Measurements from ENCODE around the gene STIM2. TPM values are rescaled to one million over a fixed set of nuclear protein-coding genes. Genes with fewer than 3 reads are reported as not detected.

The STIM2 gene
- total and polyA plus RNA-seq, 2 donors (not counting 3 experiments of a cell fraction or from before 2014, with no cell fraction given) = 21.0 to 21.2 TPM

DNA sequence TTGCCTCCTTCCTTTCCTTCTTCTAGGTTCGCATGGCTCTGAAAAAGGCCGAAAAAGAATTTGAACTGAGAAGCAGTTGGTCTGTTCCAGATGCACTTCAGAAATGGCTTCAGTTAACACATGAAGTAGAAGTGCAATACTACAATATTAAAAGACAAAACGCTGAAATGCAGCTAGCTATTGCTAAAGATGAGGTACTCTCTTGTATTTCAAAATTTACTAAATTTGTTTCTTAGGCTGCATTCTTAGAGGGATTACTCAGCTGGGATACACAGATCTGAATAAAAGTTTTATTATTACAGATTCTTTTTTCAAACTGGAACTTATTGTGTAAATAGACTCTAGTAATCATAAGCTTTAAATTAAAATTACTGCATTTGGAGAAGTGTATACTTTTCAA, 146.9 kb downstream of the STIM2 start:
- BruUV-seq (replicated peaks) = no TSS peak
- no peaks in the 10 kb centered on the region for H3K79me2 ChIP-seq (ENCODE audit: control insufficient read depth, insufficient read depth, low read length)
- no peaks in the 10 kb centered on the region for H3K9me1 ChIP-seq (replicated peaks; ENCODE audit: control insufficient read depth, extremely low read depth, insufficient read depth, low read length)
- no peak overlapping the region for H3K4me2 ChIP-seq (ENCODE audit: insufficient read depth, low read length)
- TF ChIP-seq, protein P1, sequence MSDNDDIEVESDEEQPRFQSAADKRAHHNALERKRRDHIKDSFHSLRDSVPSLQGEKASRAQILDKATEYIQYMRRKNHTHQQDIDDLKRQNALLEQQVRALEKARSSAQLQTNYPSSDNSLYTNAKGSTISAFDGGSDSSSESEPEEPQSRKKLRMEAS (IDR thresholded peaks at IDR 0.05; ENCODE audit: insufficient read depth, insufficient read length) = no peak
- TF ChIP-seq EZH2 (IDR thresholded peaks at IDR 0.05; ENCODE audit: borderline replicate concordance, low read depth, low read length, severe bottlenecking) = no peak
- TF ChIP-seq FOS (IDR thresholded peaks at IDR 0.05; ENCODE audit: borderline replicate concordance, insufficient read depth, low read length) = no peak
- TF ChIP-seq JUN (IDR thresholded peaks at IDR 0.05; ENCODE audit: borderline replicate concordance, insufficient read depth, insufficient read length, low read depth) = no peak
- TF ChIP-seq POLR2A (IDR thresholded peaks at IDR 0.05; ENCODE audit: low read depth, low read length) = no peak
- no peak for TF ChIP-seq GATA2 (IDR thresholded peaks at IDR 0.05; ENCODE audit: insufficient read depth, insufficient read length, low read depth, low read length)
- TF ChIP-seq POLR2AphosphoS5 (IDR thresholded peaks at IDR 0.05; ENCODE audit: insufficient read depth, low read depth, low read length) = no peak
- TF ChIP-seq, protein P2, sequence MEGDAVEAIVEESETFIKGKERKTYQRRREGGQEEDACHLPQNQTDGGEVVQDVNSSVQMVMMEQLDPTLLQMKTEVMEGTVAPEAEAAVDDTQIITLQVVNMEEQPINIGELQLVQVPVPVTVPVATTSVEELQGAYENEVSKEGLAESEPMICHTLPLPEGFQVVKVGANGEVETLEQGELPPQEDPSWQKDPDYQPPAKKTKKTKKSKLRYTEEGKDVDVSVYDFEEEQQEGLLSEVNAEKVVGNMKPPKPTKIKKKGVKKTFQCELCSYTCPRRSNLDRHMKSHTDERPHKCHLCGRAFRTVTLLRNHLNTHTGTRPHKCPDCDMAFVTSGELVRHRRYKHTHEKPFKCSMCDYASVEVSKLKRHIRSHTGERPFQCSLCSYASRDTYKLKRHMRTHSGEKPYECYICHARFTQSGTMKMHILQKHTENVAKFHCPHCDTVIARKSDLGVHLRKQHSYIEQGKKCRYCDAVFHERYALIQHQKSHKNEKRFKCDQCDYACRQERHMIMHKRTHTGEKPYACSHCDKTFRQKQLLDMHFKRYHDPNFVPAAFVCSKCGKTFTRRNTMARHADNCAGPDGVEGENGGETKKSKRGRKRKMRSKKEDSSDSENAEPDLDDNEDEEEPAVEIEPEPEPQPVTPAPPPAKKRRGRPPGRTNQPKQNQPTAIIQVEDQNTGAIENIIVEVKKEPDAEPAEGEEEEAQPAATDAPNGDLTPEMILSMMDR (IDR thresholded peaks at IDR 0.05; ENCODE audit: extremely low read depth in 1 of 2, insufficient read depth in 1 of 2, low read depth in 1 of 2, low read length in 2 of 2) = no peak
- TF ChIP-seq MYC (IDR thresholded peaks at IDR 0.05; ENCODE audit: low read depth, low read length) = no peak
- dilution Hi-C loops (cut with MboI; ENCODE audit: extremely low pct_ligation_motif_present, low sequenced_read_pairs) (no loop called here), intact Hi-C loops (cut with micrococcal nuclease) (loop anchor here (2.0 kb wide), 1 partner anchor 681 kb away; no protein-coding TSS in a partner anchor)
- no peak for DNase-seq (ENCODE audit: low read depth, low spot score)
- H3K27me3 ChIP-seq (ENCODE audit: control insufficient read depth in 2 of 2, insufficient read depth in 2 of 2, low read length in 2 of 2) = no peaks in the 10 kb centered on the region
- H3K9ac ChIP-seq (replicated peaks; ENCODE audit: extremely low read depth, insufficient read depth, low read length) = no peak overlapping the region
- peaks cover 18% of the 10 kb centered on the region for H3K4me1 ChIP-seq (ENCODE audit: control insufficient read depth, extremely low read depth, insufficient read depth, low read length)
- H3K4me3 ChIP-seq (replicated peaks in 1 of 3; ENCODE audit: insufficient read depth in 1 of 3, low read depth in 1 of 3, low read length in 3 of 3) = no peak overlapping the region
- ChIA-PET CTCF (interaction anchor here (1.0 to 2.8 kb wide), 8 partner anchors 15 to 549 kb away, joined by 3 to 13 read pairs (median 3); partner anchors contain the start of gene STIM2), POLR2A (no interaction called here)
- H3K36me3 ChIP-seq (ENCODE audit: control insufficient read depth in 2 of 2, extremely low read depth in 1 of 2, insufficient read depth in 2 of 2, low read length in 2 of 2) = no peaks in the 10 kb centered on the region
- FAIRE-seq = no peak
- H3K9me3 ChIP-seq (replicated peaks; ENCODE audit: control insufficient read depth, insufficient read depth, low read length) = no peaks in the 10 kb centered on the region
- no peak overlapping the region for H3K27ac ChIP-seq (ENCODE audit: insufficient read depth, low read depth, low read length)
- no peaks in the 10 kb centered on the region for H4K20me1 ChIP-seq (replicated peaks; ENCODE audit: control insufficient read depth, extremely low read depth, insufficient read depth, low read length)
- H2AFZ ChIP-seq (ENCODE audit: low read depth, low read length) = no peak overlapping the region

Measured in endothelial cell of umbilical vein (primary cell).